CD4-positive, alpha-beta T cell (primary cell): ENCODE data around the gene ITPRIP. TPM values are rescaled to one million over a fixed set of nuclear protein-coding genes. Genes with fewer than 3 reads are reported as not detected.

ENCODE experiments used
- ATAC-seq: fragments of 200-7000 bp; cut with Tn5 transposase; one replicate; pipeline ENCODE4 v1.10.0; 2022; ENCODE audit warnings: mild to moderate bottlenecking; ENCODE audit not compliant: poor library complexity
- CTCF ChIA-PET: fragments of 350-600 bp; sonication (Branson Sonifier 250); formaldehyde crosslinking; loops from one replicate; lab custom pipeline; 2021; ENCODE audit warnings: antibody characterized with exemption, inconsistent platforms; lab: Charles Lee
- POLR2A ChIA-PET: fragments of 350-600 bp; sonication (Branson Sonifier 250); formaldehyde crosslinking; loops from one replicate; lab custom pipeline; 2021; ENCODE audit warnings: antibody characterized with exemption, inconsistent platforms; lab: Charles Lee
- DNase-seq, 14 experiments: peaks; one replicate each; pipeline ENCODE4 v3.0.0-alpha.2; 2013 to 2020; ENCODE audit warnings: mixed read lengths in 2 of 14
- H3K27ac ChIP-seq, 2 donors: one replicate each; pipeline versions ENCODE4 v1.5.1 to v1.7.0; 2013; ENCODE audit warnings: low read length in 2 of 2, low read depth in 1 of 2, mild to moderate bottlenecking in 1 of 2
- H3K27me3 ChIP-seq, 2 experiments: 1 replicate in 1 of 2; 2 replicates in 1 of 2; pipeline versions ENCODE4 v1.6.1 to v1.7.0; 2013; ENCODE audit warnings: low read length in 2 of 2, control low read depth in 1 of 2, mild to moderate bottlenecking in 1 of 2, moderate library complexity in 1 of 2; ENCODE audit not compliant: insufficient read depth in 2 of 2, control insufficient read depth in 1 of 2
- H3K36me3 ChIP-seq: one replicate; pipeline ENCODE4 v1.6.1; 2013; ENCODE audit warnings: low read length, control low read depth; ENCODE audit not compliant: insufficient read depth
- H3K4me1 ChIP-seq: one replicate; pipeline ENCODE4 v1.6.1; 2013; ENCODE audit warnings: low read length, control low read depth; ENCODE audit not compliant: insufficient read depth
- H3K4me3 ChIP-seq: one replicate; pipeline ENCODE4 v1.5.1; 2013; ENCODE audit warnings: mild to moderate bottlenecking, low read length, moderate library complexity
- H3K9me3 ChIP-seq, 2 experiments: 1 replicate in 1 of 2; 2 replicates in 1 of 2; pipeline versions ENCODE4 v1.6.1 to v1.7.0; 2013; ENCODE audit warnings: low read length in 2 of 2, mild to moderate bottlenecking in 2 of 2, control low read depth in 1 of 2, moderate library complexity in 1 of 2; ENCODE audit not compliant: control insufficient read depth in 1 of 2, insufficient read depth in 1 of 2
- H3K27ac Mint-ChIP-seq: one replicate; pipeline ENCODE4 v1.8.0; 2020; ENCODE audit warnings: mixed read lengths
- H3K27me3 Mint-ChIP-seq: one replicate; pipeline ENCODE4 v1.8.0; 2021; ENCODE audit warnings: mixed read lengths
- H3K36me3 Mint-ChIP-seq: one replicate; pipeline ENCODE4 v1.8.0; 2021; ENCODE audit warnings: low read depth, mixed read lengths
- H3K4me1 Mint-ChIP-seq: one replicate; pipeline ENCODE4 v1.8.0; 2021; ENCODE audit warnings: low read depth, mixed read lengths
- H3K4me3 Mint-ChIP-seq: one replicate; pipeline ENCODE4 v1.8.0; 2020; ENCODE audit warnings: mild to moderate bottlenecking, mixed read lengths
- H3K9me3 Mint-ChIP-seq: one replicate; pipeline ENCODE4 v1.8.0; 2020; ENCODE audit warnings: mixed read lengths
- intact Hi-C, 2 experiments: fragments of 100-400 bp; cut with DNase I in 1 of 2; cut with micrococcal nuclease in 1 of 2; formaldehyde crosslinking; loops; one replicate each; pipeline versions ENCODE4 v1.15.1 to v1.9.0; 2023 to 2025; cut with DNase I, micrococcal nuclease
- total RNA-seq, 174 experiments: library from RNA in 2 of 174; stranded (reverse) in 2 of 174; gene quantifications; one replicate each; pipeline ENCODE4 v1.2.3 and lab custom pipeline; 2021 to 2026
- TF ChIP-seq, protein P1 (sequence below): fragments of 200-600 bp; IDR thresholded peaks from one replicate; pipeline ENCODE4 v1.8.0; 2022; ENCODE audit warnings: antibody characterized with exemption, mild to moderate bottlenecking

ITPRIP gene
- total RNA-seq, 2 experiments from 2014 or later: 127 to 133 TPM

DNA sequence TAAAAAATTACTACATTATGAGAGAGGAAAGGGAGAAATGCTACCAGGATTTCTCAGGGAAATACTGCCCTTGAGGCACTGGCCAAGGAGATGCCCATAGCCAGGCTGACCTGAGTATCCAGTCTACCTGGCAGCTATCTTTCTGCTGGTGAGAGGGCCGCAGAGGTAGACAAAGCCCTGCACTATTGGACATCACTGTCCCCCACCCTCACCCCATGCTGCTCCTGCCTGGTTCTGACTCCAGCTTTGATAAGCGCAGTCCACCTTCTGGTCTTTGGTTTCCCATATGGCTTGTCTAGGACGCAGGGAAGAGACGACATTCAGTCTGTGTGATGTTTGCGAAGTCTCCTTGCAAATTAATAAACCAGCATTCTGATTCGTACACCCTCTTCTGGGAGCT lies 3.7 kb downstream of the ITPRIP start:
- Mint-ChIP-seq H3K27me3 (no peaks in the 10 kb centered on the region), H3K9me3 (no peaks in the 10 kb centered on the region), H3K27ac (peak overlapping the region; percentile 88), H3K4me1 (peaks cover 85% of the 10 kb centered on the region), H3K4me3 (peak overlapping the region; percentile 96), H3K36me3 (peaks cover 48% of the 10 kb centered on the region)
- ATAC-seq (no peak), DNase-seq (no peak)
- intact Hi-C loops: no loop called here
- CTCF ChIA-PET: interaction anchor here (1.0 to 6.0 kb wide), 4 partner anchors 13 to 43 kb away, joined by 3 to 37 read pairs (median 6); partner anchors contain the start of gene CFAP58
- TF ChIP-seq, protein P1, sequence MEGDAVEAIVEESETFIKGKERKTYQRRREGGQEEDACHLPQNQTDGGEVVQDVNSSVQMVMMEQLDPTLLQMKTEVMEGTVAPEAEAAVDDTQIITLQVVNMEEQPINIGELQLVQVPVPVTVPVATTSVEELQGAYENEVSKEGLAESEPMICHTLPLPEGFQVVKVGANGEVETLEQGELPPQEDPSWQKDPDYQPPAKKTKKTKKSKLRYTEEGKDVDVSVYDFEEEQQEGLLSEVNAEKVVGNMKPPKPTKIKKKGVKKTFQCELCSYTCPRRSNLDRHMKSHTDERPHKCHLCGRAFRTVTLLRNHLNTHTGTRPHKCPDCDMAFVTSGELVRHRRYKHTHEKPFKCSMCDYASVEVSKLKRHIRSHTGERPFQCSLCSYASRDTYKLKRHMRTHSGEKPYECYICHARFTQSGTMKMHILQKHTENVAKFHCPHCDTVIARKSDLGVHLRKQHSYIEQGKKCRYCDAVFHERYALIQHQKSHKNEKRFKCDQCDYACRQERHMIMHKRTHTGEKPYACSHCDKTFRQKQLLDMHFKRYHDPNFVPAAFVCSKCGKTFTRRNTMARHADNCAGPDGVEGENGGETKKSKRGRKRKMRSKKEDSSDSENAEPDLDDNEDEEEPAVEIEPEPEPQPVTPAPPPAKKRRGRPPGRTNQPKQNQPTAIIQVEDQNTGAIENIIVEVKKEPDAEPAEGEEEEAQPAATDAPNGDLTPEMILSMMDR: no peak
- Histone ChIP-seq H3K4me1 (peaks cover 85% of the 10 kb centered on the region), H3K4me3 (no peak overlapping the region), H3K27ac (peak overlapping the region in 1 of 2 donors; percentile 73), H3K36me3 (peaks cover 5% of the 10 kb centered on the region), H3K27me3 (no peaks in the 10 kb centered on the region), H3K9me3 (no peaks in the 10 kb centered on the region)
- POLR2A ChIA-PET: interaction anchor here (7.2 kb wide), 1 partner anchor 27 kb away, joined by 99 read pairs; no protein-coding TSS in a partner anchor

- DNase-seq: no peak
- peak overlapping the region; percentile 73 to 74 for H3K27ac ChIP-seq
- no peak overlapping the region for H3K4me3 ChIP-seq
- Mint-ChIP-seq H3K27me3 (no peaks in the 10 kb centered on the region), H3K4me1 (peaks cover 85% of the 10 kb centered on the region), H3K36me3 (peaks cover 55% of the 10 kb centered on the region), H3K4me3 (peak overlapping the region; percentile 96), H3K9me3 (no peaks in the 10 kb centered on the region), H3K27ac (peak overlapping the region; percentile 88)
- no peak for ATAC-seq
- intact Hi-C loops: no loop called here
- no peaks in the 10 kb centered on the region for H3K9me3 ChIP-seq
- H3K36me3 ChIP-seq: peaks cover 5% of the 10 kb centered on the region
- CTCF ChIA-PET: interaction anchor here (2.0 kb wide), 1 partner anchor 20 kb away, joined by 9 read pairs; the partner anchor contains the start of gene CFAP58
- TF ChIP-seq, protein P1: no peak
- peaks cover 86% of the 10 kb centered on the region for H3K4me1 ChIP-seq
- POLR2A ChIA-PET: interaction anchor here (7.2 kb wide), 1 partner anchor 27 kb away, joined by 99 read pairs; no protein-coding TSS in a partner anchor
- no peaks in the 10 kb centered on the region for H3K27me3 ChIP-seq
Observed at GRCh38 chr10:104333728-104334373, 4.4 kb downstream of the ITPRIP start.

DNA sequence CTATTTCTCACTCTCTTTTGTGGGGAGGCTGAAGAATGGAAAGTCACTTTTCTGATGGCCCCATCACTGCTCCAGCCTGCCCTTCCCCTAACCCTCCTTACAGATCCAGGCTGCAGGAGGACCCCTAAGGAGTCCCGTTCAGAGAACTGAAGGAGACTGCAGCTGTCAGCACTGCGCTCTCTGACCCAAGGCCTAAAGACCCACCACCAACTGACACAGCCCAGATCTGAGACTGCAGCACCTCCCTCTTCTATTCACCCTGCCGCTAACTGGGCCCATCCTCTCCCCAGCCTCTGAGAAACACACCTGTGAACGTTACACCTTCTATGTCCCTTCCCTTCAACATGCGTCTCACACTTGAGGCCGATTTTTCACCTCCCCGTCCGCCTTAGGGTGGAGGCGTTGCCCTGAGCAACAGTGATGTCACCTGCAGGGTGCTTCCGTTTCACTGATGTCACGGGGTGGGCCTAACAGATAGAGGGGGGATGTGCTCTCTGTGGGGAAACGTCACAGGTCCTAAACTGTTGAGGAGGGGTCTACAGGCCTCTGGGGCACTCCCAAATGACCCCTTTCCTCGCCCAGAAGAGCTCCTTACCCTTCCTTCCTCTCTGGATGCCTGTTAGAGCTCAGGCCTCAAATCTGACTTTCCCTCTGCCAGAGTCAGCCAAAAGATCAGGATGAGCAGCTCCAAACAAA lies 5.1 kb downstream of the ITPRIP start:
- ATAC-seq (peak; percentile 54), DNase-seq (peak; percentile 33 to 88 (median 61))
- no peak overlapping the region for H3K4me3 ChIP-seq
- CTCF ChIA-PET: interaction anchor here (2.0 kb wide), 1 partner anchor 20 kb away, joined by 9 read pairs; the partner anchor contains the start of gene CFAP58
- no peaks in the 10 kb centered on the region for H3K27me3 ChIP-seq
- POLR2A ChIA-PET: interaction anchor here (7.2 kb wide), 1 partner anchor 26 kb away, joined by 99 read pairs; no protein-coding TSS in a partner anchor
- H3K9me3 ChIP-seq: no peaks in the 10 kb centered on the region
- peak overlapping the region; percentile 46 for H3K4me3 Mint-ChIP-seq
- H3K36me3 ChIP-seq: peaks cover 5% of the 10 kb centered on the region
- intact Hi-C loops: no loop called here
- H3K27me3 Mint-ChIP-seq: no peaks in the 10 kb centered on the region
- peaks cover 52% of the 10 kb centered on the region for H3K36me3 Mint-ChIP-seq
- TF ChIP-seq, protein P1: no peak
- H3K4me1 Mint-ChIP-seq: peaks cover 88% of the 10 kb centered on the region
- H3K9me3 Mint-ChIP-seq: no peaks in the 10 kb centered on the region
- H3K27ac ChIP-seq: peak overlapping the region; percentile 73 to 74
- H3K4me1 ChIP-seq: peaks cover 88% of the 10 kb centered on the region
- H3K27ac Mint-ChIP-seq: peak overlapping the region; percentile 88
